ENCODE data around the gene CFAP74. TPM values are rescaled to one million over a fixed set of nuclear protein-coding genes. Genes with fewer than 3 reads are reported as not detected.

The CFAP74 gene
- total RNA-seq, 3 donors from 2014 or later (not counting 1 experiment from before 2014, with no cell fraction given), result not detected

DNA sequence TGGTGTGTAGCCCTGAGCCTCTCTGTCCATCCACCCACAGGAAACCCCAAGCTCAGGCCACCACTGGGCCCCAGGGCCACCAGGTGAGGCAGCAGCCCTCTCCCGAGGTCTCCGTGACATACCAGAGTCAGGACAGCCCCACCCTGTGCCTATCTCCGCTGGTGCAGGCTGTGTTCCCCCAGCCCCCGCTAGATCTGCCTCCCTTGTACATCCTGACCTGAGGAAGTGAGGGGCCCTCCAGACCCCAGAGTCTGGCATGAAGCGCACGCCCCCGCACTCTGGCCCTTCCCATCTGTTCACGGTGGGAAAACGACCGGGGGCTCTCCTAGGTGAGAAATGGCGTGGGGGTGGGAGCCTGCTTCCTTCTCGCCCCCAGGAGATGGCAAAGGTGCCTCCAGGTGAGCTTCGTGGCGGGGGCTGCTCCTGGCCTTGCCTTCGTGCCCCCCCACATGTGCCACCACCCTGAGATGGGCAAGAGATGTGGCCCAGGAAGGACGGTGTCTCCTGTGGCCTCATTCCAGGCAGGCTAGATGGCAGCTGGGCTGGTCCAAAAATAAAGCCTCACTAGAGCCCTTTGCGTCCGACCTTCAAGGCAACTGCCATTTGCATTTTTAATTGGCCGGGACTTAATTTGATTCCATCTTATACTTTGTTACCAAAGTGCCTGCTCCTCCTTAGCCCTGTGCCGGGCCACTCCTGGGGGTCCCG, 18.6 kb upstream of the CFAP74 start:
- no peaks in the 10 kb centered on the region for H3K9me3 ChIP-seq (ENCODE audit: control insufficient read depth, insufficient read depth, low read length)
- Mint-ChIP-seq H3K36me3 (no peaks in the 10 kb centered on the region), H3K27ac (no peak overlapping the region), H3K4me3 (no peak overlapping the region), H3K9me3 (no peaks in the 10 kb centered on the region), H3K27me3 (ENCODE audit: low read depth in 2 of 2) (peaks cover 22 to 38% of the 10 kb centered on the region in 2 donors), H3K4me1 (peaks cover 0 to 5% of the 10 kb centered on the region in 2 donors)
- peaks cover 18% of the 10 kb centered on the region for H3K4me1 ChIP-seq (ENCODE audit: control insufficient read depth, insufficient read depth, low read length)
- 64% methylated on average over 21 of the region's 21 CpGs for WGBS (ENCODE audit: insufficient coverage)
- no peaks in the 10 kb centered on the region for H3K36me3 ChIP-seq (ENCODE audit: control insufficient read depth, insufficient read depth, low read length)
- DNase-seq (no peak), ATAC-seq (no peak)
- TF ChIP-seq, protein P1, sequence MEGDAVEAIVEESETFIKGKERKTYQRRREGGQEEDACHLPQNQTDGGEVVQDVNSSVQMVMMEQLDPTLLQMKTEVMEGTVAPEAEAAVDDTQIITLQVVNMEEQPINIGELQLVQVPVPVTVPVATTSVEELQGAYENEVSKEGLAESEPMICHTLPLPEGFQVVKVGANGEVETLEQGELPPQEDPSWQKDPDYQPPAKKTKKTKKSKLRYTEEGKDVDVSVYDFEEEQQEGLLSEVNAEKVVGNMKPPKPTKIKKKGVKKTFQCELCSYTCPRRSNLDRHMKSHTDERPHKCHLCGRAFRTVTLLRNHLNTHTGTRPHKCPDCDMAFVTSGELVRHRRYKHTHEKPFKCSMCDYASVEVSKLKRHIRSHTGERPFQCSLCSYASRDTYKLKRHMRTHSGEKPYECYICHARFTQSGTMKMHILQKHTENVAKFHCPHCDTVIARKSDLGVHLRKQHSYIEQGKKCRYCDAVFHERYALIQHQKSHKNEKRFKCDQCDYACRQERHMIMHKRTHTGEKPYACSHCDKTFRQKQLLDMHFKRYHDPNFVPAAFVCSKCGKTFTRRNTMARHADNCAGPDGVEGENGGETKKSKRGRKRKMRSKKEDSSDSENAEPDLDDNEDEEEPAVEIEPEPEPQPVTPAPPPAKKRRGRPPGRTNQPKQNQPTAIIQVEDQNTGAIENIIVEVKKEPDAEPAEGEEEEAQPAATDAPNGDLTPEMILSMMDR (IDR thresholded peaks at IDR 0.05), result no peak
- H3K4me3 ChIP-seq (ENCODE audit: low read length), result no peak overlapping the region
- H3K27me3 ChIP-seq (ENCODE audit: control insufficient read depth, insufficient read depth, low read length), result peaks cover 28% of the 10 kb centered on the region
- no peak overlapping the region for H3K27ac ChIP-seq (ENCODE audit: low read length)
- intact Hi-C loops (cut with micrococcal nuclease), result no loop called here

DNA sequence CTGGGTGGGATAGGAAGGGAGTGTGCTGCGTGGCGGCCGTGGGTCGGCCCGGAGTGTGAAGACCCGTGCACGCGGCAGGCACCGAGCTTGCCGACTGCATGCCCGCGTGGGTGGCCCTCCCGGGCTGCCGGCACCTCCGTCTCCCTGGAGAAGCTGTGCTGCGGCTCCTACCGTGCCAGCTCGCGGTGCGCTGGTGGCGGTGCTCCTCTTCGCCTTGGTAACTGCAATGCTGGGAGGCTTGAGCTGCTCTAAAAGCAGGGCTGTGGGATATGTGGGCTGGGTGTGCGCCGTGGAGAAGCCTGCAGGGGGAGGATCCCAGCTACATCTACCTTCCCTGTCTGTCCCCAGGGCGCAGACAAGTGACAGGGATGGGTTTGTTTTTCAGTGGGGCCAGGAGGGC, 18.0 kb upstream of the CFAP74 start:
- peaks cover 18% of the 10 kb centered on the region for H3K4me1 ChIP-seq (ENCODE audit: control insufficient read depth, insufficient read depth, low read length)
- TF ChIP-seq, protein P1 (IDR thresholded peaks at IDR 0.05), result no peak
- H3K9me3 ChIP-seq (ENCODE audit: control insufficient read depth, insufficient read depth, low read length), result no peaks in the 10 kb centered on the region
- peaks cover 28% of the 10 kb centered on the region for H3K27me3 ChIP-seq (ENCODE audit: control insufficient read depth, insufficient read depth, low read length)
- no peak overlapping the region for H3K27ac ChIP-seq (ENCODE audit: low read length)
- ATAC-seq (no peak), DNase-seq (no peak)
- Mint-ChIP-seq H3K9me3 (no peaks in the 10 kb centered on the region), H3K27ac (no peak overlapping the region), H3K27me3 (ENCODE audit: low read depth in 2 of 2) (peaks cover 28 to 43% of the 10 kb centered on the region in 2 donors), H3K4me1 (peaks cover 0 to 5% of the 10 kb centered on the region in 2 donors), H3K4me3 (no peak overlapping the region), H3K36me3 (no peaks in the 10 kb centered on the region)
- intact Hi-C loops (cut with micrococcal nuclease), result no loop called here
- WGBS (ENCODE audit: insufficient coverage), result 93% methylated on average over 25 of the region's 25 CpGs
- no peaks in the 10 kb centered on the region for H3K36me3 ChIP-seq (ENCODE audit: control insufficient read depth, insufficient read depth, low read length)
- no peak overlapping the region for H3K4me3 ChIP-seq (ENCODE audit: low read length)

DNA sequence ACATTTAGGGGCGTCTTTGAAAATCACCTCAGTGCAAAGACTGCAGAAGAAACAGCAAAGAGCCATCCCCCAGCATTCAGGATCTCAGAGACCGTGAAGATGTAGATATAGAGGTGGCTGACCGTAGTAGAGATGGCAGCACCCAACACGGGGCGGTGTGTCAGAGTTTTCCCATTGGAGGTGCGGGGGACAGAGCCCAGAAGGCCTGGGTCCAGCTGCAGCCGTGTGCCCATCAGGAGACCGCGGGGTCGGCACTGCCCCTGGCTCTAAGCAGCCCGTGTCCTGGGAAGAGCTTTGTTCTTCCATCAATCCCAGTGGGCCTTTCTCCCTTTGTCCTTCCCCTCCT, 16.7 kb upstream of the CFAP74 start:
- 90% methylated on average over 11 of the region's 11 CpGs for WGBS (ENCODE audit: insufficient coverage)
- DNase-seq, result no peak
- H3K36me3 Mint-ChIP-seq, result no peaks in the 10 kb centered on the region
- peaks cover 28% of the 10 kb centered on the region for H3K27me3 ChIP-seq (ENCODE audit: control insufficient read depth, insufficient read depth, low read length)
- TF ChIP-seq, protein P1 (IDR thresholded peaks at IDR 0.05), result no peak
- H3K27me3 Mint-ChIP-seq (ENCODE audit: low read depth in 2 of 2), result peaks cover 37 to 53% of the 10 kb centered on the region in 2 donors
- no peak overlapping the region for H3K27ac Mint-ChIP-seq
- H3K4me1 Mint-ChIP-seq, result peaks cover 0 to 5% of the 10 kb centered on the region in 2 donors
- no peaks in the 10 kb centered on the region for H3K9me3 Mint-ChIP-seq
- no peaks in the 10 kb centered on the region for H3K9me3 ChIP-seq (ENCODE audit: control insufficient read depth, insufficient read depth, low read length)
- intact Hi-C loops (cut with micrococcal nuclease), result no loop called here
- no peak for ATAC-seq
- no peaks in the 10 kb centered on the region for H3K36me3 ChIP-seq (ENCODE audit: control insufficient read depth, insufficient read depth, low read length)
- H3K4me3 ChIP-seq (ENCODE audit: low read length), result no peak overlapping the region
- H3K4me3 Mint-ChIP-seq, result no peak overlapping the region
- H3K4me1 ChIP-seq (ENCODE audit: control insufficient read depth, insufficient read depth, low read length), result peaks cover 7% of the 10 kb centered on the region
- no peak overlapping the region for H3K27ac ChIP-seq (ENCODE audit: low read length)
